Measurements from ENCODE around the gene PTPRA.
"Not testable (repeated sequence)": the region's sequence is repeated elsewhere in the genome, so short reads cannot be mapped to it uniquely, and the experiment has no call there.

The PTPRA gene

DNA sequence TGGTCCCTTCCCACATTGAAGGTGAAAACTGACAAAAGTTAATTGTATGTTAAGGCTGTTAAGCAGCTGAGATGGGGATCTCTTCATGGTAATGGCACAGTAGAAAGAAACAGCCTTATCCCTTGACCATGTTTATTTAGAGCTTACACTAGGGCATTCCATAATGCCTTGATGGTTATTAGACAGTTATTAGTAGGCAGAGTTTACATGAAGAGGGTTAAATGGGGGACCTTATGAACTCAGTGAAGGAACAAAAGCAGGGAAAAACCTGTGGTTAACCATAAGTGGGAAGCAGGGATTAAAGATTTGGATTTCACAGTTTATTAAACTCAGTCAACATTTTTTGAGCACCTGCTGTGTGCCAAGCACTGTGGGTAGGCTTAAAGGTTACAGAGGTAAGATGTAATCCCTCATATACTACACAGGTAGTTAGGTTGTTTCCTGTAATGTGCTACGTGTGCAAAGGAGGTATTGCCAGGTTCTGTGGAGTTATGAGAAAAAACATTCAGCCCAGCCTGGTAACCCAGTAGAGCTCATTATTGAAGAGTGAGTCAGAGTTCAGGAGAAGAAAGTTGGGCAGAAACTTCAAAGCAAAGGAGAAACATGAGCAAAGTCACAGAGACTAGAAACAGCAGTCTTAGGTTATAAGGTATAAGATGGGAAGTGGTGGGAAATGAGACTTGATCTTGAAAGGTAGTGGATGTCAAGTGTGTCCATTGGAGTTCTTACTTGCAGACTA, 137.9 kb downstream of the PTPRA start:
- no peak for DNase-seq

DNA sequence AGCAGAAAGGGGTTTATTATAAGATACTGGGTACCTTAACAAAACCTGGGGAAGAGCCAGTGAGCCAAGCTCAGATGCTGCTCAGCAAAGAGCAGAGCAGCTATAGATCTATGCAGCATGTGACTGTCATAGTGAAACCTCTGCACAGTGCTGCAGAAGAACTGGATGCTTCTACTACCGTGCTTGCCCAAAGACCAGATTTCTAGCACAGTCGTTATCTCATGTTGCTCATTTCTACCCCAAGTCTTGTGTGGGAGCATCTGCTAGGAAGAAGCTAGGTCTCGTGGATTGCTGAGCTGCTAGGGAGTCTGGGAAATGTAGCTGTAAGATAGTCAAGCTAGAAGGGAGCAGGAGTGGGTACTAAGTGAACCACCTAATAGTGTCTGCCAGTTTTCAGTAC, 138.5 kb downstream of the PTPRA start:
- DNase-seq: no peak

DNA sequence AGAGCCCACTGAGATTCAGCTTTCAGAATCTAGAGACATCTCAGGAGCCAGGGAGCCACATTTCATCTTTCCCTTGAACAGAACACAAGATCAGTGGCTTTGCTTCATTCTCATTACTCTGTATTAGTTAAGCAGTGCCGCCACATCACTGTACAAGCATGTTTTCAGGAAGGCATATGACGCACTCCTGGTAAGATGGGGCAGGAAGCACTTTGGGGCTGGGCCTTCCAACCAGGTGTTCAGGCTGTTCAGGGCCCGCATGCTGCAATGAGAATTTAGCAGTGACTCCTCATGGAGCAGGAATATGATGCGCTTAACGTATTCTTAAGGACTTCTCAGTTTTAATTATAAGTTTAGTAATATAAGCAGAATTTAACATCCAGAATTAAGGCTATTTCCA, 140.5 kb downstream of the PTPRA start:
- no peak for DNase-seq

DNA sequence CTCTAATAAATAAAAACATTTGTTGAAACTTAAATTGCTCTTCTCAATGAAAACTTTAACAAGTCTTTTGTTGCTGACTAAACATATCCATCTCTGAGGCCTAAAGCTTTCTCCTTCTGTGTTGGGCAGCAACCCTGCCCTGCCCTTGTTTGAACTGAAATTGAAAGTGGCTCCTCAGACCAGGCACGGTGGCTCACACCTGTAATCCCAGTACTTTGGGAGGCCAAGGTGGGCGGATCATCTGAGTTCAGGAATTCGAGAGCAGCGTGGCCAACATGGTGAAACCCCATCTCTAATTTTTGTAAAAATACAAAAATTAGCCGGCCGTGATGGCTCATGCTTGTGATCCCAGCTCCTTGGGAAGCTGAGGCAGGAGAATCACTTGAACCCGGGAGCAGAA, 140.9 kb downstream of the PTPRA start:
- DNase-seq: no peak

DNA sequence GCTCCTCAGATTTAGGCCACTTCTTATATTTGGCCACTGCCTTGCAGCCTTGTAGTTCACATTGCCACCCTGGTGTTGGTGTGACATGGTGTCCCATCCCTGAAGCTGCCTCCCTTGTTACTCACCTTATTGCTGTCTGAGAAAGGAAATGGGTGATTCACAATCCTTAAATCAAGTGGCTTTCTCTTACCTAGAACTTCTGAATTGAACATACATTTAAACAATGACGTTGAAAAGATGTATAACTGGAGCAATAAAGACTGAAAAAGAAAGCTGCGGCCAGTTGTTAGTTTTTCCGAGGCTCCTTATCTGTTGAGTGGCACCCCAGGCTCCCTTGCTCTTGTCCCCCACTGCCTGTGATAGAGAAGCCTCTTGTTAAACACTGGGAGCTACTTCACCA, 141.4 kb downstream of the PTPRA start:
- no peak for DNase-seq

DNA sequence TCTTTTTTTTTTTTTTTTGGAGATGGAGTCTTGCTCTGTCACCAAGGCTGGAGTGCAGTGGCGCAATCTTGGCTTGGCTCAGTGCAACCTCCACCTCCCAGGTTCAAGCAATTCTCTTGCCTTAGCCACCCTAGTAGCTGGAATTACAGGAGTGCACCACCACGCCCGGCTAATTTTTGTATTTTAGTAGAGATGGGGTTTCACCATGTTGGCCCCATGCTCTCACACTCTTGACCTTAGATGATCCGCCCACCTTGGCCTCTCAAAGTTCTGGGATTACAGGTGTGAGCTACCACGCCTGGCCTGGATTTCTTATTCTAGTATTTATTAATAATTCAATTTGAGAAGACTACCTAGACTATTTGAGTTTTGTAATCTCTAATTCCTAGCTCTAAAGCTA, 142.0 kb downstream of the PTPRA start:
- not testable (repeated sequence) for DNase-seq

DNA sequence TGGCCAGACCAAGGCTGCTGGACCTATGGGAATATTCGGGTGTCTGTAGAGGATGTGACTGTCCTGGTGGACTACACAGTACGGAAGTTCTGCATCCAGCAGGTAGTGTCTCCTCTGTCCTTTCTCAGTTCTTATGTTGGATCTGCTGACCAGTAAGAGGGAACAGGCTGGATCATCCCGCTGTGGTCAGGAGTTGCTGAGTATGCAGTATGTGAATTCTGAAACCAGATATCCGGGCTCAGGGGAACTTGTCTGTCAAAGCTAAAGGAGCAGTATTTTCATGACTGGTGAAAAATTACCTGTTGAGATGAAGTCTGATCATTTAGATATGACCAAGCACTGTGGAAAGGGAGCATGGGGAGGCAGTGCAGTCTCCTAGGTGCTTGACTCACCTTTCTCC, 148.0 kb downstream of the PTPRA start:
- no peak for DNase-seq

DNA sequence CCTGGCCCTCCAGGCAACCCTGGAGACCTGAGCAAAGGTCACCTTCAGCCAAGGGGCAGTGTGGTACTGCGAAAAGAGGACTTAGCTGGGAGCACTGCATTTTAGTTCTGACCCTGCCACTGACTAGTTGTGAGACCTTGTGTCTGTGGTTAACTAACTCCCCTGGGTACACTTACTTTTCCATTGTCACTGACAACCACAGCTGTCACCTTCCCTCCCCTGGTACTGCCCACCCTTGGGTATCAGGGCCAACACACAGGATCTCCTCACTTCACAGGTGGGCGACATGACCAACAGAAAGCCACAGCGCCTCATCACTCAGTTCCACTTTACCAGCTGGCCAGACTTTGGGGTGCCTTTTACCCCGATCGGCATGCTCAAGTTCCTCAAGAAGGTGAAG, 148.5 kb downstream of the PTPRA start:
- DNase-seq: no peak

DNA sequence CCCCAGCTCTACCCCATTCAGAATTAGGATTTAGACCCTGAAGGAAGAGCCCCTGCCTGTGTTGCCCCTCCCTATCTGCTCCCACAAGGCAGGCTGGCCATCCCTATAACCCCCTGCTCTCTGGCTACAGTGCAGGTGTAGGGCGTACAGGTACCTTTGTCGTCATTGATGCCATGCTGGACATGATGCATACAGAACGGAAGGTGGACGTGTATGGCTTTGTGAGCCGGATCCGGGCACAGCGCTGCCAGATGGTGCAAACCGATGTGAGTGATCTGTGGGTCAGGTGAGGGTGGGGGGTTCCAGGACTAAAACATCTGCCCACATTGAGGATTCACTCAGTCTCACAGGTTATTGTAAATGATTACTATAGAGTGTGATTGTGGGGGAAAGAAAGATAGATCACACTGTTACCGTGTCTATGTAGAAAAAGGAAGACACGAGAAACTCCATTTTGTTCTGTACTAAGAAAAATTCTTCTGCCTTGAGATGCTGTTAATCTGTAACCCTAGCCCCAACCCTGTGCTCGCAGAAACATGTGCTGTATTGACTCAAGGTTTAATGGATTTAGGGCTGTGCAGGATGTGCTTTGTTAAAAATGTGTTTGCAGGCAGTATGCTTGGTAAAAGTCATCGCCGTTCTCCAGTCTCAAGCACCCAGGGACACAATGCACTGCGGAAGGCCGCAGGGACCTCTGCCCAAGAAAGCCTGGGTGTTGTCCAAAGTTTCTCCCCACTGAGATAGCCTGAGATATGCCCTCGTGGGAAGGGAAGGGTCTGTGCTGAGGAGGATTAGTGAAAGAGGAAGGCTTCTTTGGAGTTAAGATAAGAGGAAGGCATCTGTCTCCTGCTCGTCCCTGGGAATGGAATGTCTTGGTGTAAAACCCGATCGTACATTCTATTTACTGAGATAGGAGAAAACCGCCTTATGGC, 149.5 kb downstream of the PTPRA start:
- DNase-seq: not testable (repeated sequence)

DNA sequence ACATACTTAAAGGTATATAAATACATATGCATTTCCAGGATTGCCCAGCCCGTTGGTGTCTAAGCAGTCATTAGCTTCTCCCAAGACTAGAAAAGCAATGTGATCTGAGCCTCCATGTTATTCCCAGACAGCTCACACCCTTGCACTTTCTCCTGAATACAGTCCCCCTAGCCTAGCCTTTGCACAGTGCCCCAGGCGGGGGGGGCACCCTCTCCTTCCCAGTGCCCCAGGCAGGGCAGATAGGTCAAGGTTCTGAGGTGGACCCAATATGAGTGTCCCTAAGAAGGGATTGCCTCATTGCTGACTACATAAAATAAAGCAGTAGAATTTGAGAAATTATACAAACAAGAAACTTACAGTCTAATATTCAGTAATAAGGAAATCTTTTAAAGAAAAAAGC, 154.7 kb downstream of the PTPRA start:
- no peak for DNase-seq

DNA sequence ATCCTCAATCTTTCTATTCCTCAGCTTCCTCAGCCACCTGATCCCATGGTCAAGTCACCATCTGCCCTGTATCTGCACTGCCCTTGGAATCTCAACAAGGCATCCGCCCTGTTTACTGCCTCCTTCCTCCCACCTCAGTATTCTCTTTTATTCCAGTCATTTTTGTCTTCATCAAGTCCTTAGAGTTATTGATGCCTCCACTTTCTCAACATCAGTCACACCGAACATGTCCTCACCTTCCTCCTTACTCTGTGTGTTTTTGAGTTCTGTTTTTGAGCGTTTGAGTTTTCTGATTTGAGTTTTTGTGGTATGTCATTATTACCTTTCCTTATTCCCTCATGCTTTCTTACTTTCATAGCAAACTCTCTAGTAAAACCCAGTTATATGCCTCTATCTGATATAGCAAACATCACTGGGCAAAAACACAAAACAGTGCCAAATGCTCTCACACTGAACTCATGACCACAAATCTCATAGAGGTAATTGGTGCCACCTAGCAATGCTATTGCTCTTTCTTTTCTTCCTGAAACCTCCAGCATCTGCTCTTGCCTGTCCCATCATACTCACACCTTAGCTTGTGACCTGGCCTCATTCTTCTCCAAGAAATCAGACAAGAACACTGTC, 158.4 kb downstream of the PTPRA start:
- no peak for DNase-seq

DNA sequence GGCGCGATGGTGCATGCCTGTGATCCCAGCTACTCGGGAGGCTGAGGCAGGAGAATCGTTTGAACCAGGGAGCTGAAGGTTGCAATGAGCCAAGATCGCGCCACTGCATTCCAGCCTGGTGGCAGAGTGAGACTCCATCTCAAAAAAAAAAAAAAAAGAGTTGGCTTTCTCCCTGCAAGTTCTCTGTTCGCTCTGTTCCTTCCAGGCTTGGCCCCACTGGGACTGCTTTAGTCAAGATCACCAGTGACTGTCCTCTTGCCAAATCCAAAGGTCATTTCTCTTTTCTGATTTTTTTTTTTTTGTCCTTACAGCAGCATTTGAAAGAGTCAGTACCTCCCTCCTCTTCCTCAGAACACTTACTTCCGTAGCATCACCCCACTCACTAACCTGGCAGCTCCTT, 159.3 kb downstream of the PTPRA start:
- no peak for DNase-seq

DNA sequence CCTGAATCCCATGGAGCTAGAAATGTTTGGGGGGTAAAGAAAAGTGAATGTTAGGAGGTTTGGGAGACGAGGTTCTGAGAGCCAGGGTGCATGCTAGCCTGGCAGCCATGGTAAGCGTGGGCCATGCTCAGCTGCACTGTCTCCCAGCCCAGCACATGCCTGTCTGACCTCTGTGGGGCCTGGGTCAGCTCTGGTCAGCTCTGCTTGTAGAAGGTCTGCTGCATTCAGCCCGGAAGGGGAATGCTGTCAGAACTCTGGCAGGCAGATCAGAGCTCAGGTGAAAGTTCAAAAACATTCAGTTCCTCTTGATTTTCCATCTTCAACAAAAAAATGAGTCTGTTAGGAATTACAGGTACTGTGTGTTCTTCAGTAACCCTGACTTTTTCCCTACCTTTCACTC, 164.4 kb downstream of the PTPRA start:
- no peak for DNase-seq

DNA sequence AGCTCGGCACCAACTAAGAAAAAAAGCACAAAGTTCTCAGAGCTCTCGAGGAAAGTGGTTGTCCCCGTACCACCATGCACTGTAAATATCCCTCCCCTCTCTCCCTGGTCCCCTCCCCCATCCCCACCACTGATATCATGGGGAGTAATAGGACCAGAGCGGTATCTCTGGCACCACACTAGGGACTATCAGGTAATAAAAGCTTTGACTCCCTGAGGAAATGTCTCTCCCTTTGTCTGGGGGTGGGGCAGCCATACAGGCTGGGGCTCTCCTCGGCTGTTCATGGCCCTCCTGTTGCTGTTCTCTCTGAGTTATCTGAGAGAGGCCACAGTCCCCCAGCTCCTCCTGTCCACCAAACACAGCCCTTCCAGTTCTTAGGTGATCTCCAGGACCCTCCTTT, 165.2 kb downstream of the PTPRA start:
- DNase-seq: no peak

DNA sequence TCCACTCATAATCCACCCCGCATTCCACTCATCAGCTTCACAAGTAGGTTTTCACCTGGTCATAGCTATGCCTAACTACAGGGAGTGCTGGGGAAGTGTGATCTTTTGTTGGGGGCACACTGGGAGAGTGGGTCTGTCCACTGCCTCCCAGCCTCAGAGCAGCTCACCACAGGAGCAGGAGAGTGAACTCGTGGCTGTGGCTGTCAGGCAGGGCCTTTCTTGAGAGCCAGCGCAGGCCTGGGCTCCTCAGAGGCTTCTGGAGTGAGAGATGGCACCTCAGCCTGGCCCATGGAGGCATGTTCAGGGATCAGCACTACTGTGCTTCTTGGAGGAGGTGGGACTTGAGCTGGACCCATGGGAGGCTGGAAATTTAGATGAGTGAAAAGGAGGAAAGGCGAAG, 166.1 kb downstream of the PTPRA start:
- DNase-seq: no peak

DNA sequence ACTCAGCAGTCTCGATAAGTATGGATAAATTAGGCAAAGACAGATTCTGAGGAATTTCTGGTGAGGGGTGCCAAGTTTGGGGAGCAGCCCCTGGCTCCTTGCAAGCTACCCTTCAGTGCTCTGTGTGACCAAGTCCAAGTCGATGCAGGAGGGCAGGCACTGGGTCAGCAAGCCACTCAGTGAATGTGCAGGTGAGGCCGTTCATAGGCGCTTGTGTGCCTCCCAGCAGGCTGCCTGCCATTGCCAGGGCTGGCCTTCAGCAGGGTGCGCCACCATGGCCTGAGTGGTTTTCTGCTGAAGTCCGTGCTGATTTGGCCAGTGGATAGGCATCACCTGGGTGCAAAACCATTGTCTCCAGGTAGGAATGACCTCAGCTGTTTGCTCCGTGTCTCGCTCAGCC, 166.8 kb downstream of the PTPRA start:
- DNase-seq: no peak

DNA sequence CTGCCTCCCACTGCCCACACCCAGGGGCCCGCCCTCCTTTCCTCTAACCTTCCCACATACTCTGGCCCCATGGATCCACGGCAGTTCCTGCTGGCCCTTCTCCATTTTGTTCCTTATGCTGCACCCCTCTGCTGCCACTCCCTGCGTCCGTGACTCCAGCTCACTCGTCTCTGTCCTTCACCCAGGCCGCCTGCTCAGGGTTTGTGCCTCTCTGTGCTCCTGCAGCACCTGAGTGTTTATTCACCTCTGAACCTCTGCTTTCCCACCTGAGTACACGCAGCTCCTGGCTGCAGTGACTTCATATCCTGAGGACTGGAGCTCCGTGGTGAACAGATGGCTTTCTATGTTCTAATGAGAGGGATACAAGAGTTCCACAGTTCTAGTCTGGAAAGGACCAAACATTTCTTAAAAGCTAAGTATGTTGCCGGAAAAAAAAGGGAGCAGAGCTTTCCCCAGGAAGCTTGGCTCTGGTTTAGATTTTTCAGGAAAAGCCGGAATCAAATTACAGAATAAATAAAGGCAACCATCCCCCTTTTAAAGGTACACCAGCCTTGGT, 168.7 kb downstream of the PTPRA start:
- no peak for DNase-seq

DNA sequence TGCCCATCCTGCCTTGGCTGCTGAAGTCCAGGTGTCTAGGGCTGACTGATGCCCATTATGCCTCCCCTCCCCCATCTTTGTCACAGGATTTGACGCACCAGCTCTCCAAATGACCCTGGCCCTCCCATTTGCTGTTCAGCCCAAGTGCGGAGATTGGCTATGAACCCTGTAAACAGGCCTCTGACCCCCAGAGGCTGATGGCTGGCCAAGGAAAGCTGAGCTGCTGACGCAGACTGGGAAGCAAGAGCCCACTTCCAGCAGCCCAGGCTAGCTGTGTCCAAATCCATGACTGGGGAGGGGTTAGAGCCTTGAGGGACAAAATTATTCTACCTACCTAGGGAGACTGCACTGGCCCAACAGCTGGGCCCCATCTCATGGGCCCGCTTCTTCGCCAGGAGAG, 169.3 kb downstream of the PTPRA start:
- no peak for DNase-seq

DNA sequence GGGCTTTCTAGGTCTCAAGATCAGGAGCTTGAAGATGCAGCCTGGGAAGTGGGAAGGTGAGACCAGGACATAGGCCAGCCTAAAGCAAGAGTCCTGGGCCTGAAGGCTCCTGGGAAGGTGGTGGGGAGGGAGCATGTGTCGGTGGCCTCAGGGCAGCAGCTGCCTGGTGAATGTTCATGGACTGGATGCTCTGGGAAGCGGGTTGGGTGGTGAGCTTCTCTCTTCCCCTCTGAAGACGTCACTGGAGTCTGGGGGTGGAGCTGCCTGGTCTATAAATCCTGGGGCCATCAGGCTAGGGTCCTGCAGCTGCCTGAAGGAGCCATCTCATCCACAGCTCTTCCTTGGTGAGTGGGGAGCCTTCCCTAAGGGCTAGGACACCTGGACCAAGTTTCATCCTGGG, 170.0 kb downstream of the PTPRA start, which contains the start of gene GNRH2:
GNRH2 (plus strand) TSS at position 301 of the 400 bp plus-strand sequence. CDS start 793 bp downstream, outside the sequence.
- DNase-seq: no peak

DNA sequence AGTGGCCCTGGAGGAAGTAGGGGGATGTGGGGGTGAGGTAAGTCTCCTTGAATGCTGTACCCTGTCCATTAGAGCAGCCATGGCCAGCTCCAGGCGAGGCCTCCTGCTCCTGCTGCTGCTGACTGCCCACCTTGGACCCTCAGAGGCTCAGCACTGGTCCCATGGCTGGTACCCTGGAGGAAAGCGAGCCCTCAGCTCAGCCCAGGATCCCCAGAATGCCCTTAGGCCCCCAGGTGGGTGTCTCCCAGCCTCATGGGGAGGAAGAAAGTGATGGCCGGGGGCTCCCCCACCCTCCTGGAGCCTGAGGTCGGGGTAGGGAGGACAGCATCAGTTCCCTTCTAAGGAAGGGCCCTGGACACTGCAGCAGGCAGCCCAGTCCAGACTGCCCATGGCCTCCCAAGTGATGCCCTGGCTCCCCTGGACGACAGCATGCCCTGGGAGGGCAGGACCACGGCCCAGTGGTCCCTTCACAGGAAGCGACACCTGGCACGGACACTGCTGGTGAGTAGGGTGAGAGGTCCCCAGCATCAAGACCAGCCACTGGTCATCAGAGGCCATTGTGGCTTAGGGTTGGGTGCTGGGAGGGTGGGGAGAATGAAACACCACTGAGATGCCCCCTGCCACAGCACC, 171.2 kb downstream of the PTPRA start:
- no peak for DNase-seq

DNA sequence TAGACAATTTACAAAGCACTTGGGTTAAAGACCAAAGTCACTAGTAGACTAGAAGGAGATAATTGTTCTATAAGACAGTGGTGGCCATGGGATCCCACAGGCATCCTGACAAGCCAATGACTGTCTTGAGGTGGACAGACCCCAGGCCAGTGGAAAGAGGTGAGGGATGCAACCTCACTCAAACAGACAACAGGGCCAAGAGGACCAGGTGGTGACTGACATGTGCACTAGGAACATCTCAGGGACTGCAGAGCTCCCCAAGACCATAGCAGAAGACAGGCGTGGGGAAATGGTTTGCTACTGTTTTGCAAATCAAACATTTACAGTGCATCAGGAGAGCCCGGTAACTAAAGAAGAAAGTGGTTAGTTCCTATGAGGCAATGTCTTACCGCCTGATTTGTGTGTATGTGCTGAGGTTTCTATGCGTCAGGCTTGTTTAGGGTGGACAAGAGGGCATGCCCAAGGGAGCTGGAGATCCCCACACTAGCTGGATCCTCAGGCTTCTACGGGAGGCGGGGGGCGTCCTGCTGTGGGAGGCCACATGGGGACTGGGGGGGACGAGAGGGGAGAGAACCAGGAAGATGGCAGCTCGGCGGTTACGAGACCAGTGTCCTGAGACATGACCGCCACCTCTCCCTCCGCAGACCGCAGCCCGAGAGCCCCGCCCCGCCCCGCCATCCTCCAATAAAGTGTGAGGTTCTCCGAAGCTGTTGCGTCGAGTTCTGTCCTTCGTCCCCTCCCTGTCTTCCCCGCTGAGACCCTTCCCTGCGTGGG, 171.9 kb downstream of the PTPRA start:
- peak in 1 of 2 experiments; percentile 85 for DNase-seq
